ENCODE data around the gene ZNF697. TPM values are rescaled to one million over a fixed set of nuclear protein-coding genes. Genes with fewer than 3 reads are reported as not detected.

The ZNF697 gene
- total RNA-seq, 1 experiment from 2014 or later: 17.4 TPM

GRCh38 chr1:119613769-119614720 is 34.0 kb downstream of the ZNF697 start:
- no peak overlapping the region for H2BK20ac ChIP-seq (ENCODE audit: low read depth, low read length, poor library complexity, severe bottlenecking)
- no peak overlapping the region for H2AK5ac ChIP-seq (ENCODE audit: insufficient read length, low read length)
- H3K14ac ChIP-seq (ENCODE audit: insufficient read depth, low read length): no peak overlapping the region
- no peak overlapping the region for H3K56ac ChIP-seq (ENCODE audit: insufficient read length, low read depth, low read length)
- H3K9ac ChIP-seq (ENCODE audit: extremely low read depth, insufficient read length, low read length): no peak overlapping the region
- H3K79me1 ChIP-seq (ENCODE audit: insufficient read depth, low read depth, low read length, poor library complexity, severe bottlenecking): no peaks in the 10 kb centered on the region
- peak; percentile 89 for DNase-seq
- H3K4me3 Mint-ChIP-seq: no peak overlapping the region
- H2BK5ac ChIP-seq (ENCODE audit: insufficient read length, low read length): no peak overlapping the region
- H3K9me3 ChIP-seq (ENCODE audit: control insufficient read depth, low read depth, low read length): no peaks in the 10 kb centered on the region
- no peak overlapping the region for H2BK12ac ChIP-seq (ENCODE audit: insufficient read length, low read depth, low read length)
- no peaks in the 10 kb centered on the region for H3K23me2 ChIP-seq (ENCODE audit: insufficient read length, low read depth, low read length, poor library complexity, severe bottlenecking)
- H3K79me2 ChIP-seq (ENCODE audit: insufficient read depth, low read length): no peaks in the 10 kb centered on the region
- no peak overlapping the region for H2AFZ ChIP-seq (ENCODE audit: low read length)
- H3K9me3 Mint-ChIP-seq: no peaks in the 10 kb centered on the region
- no peak overlapping the region for H3K18ac ChIP-seq (ENCODE audit: insufficient read length, low read depth, low read length)
- peaks cover 16 to 20% of the 10 kb centered on the region in 2 experiments for H3K4me1 Mint-ChIP-seq
- WGBS (ENCODE audit: extremely low coverage, insufficient read length, low lambda C conversion rate): no CpG with 5 or more reads among the region's 9 CpGs
- peak; percentile 92 for TF ChIP-seq CTCF (conservative IDR thresholded peaks at IDR 0.05)
- no peak overlapping the region for H3K4ac ChIP-seq (ENCODE audit: low read depth, low read length)
- H3K27me3 Mint-ChIP-seq (ENCODE audit: low read depth): peaks cover 6% of the 10 kb centered on the region; the same call in 1 of the 2 replicates
- H3K4me1 ChIP-seq (ENCODE audit: insufficient read depth, low read length): no peaks in the 10 kb centered on the region
- no peak overlapping the region for H4K91ac ChIP-seq (ENCODE audit: insufficient read length, low read depth, low read length)
- no peak overlapping the region for H2BK120ac ChIP-seq (ENCODE audit: low read depth, low read length, poor library complexity, severe bottlenecking)
- no peak overlapping the region for H4K8ac ChIP-seq (replicated peaks; ENCODE audit: insufficient read length, low read depth, low read length)
- H3T11ph ChIP-seq (ENCODE audit: low read length): no peak overlapping the region
- H3K27ac Mint-ChIP-seq: no peak overlapping the region
- H4K5ac ChIP-seq (ENCODE audit: insufficient read length, low read depth, low read length): no peak overlapping the region
- H3K27ac ChIP-seq (ENCODE audit: insufficient read length, low read depth, low read length): no peak overlapping the region
- no peaks in the 10 kb centered on the region for H4K20me1 ChIP-seq (ENCODE audit: control insufficient read depth, insufficient read depth, insufficient read length)
- H3K36me3 Mint-ChIP-seq (ENCODE audit: insufficient read depth in 1 of 3, low read depth in 3 of 3): no peaks in the 10 kb centered on the region
- H3K4me2 ChIP-seq (ENCODE audit: insufficient read depth, insufficient read length, low read length): no peak overlapping the region
- no peak overlapping the region for H2BK15ac ChIP-seq (ENCODE audit: low read depth, low read length)
- H3K23ac ChIP-seq (ENCODE audit: insufficient read length, low read depth, low read length): no peak overlapping the region
- no peaks in the 10 kb centered on the region for H3K27me3 ChIP-seq (ENCODE audit: insufficient read depth, low read length)

All from H9 (cell line).